Measurements from ENCODE around the gene EDNRA.

EDNRA gene

DNA sequence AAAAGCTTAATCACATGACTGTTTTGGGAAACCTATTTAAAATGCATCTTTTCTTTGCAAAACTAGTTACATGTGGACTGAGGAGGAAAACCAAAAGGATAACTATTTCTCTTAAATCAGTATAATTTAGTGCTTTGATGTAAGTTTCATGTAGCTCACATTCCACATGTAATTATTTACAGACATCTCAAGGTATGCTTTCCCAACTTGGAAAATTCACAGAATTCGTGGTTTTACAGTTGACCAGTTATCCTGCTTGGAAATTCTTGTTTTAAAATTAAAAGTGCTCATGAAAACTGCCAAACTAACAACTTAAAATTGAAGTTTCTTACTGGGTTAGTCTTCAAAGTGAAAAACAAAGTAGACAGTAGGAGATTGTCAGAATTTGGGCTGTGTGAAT, 52.4 kb downstream of the EDNRA start:
- peaks cover 49% of the 10 kb centered on the region for H3K36me3 Mint-ChIP-seq (ENCODE audit: low read depth)
- H3K27me3 Mint-ChIP-seq (ENCODE audit: low read depth) = peaks cover 4% of the 10 kb centered on the region
- TF ChIP-seq, protein P1, sequence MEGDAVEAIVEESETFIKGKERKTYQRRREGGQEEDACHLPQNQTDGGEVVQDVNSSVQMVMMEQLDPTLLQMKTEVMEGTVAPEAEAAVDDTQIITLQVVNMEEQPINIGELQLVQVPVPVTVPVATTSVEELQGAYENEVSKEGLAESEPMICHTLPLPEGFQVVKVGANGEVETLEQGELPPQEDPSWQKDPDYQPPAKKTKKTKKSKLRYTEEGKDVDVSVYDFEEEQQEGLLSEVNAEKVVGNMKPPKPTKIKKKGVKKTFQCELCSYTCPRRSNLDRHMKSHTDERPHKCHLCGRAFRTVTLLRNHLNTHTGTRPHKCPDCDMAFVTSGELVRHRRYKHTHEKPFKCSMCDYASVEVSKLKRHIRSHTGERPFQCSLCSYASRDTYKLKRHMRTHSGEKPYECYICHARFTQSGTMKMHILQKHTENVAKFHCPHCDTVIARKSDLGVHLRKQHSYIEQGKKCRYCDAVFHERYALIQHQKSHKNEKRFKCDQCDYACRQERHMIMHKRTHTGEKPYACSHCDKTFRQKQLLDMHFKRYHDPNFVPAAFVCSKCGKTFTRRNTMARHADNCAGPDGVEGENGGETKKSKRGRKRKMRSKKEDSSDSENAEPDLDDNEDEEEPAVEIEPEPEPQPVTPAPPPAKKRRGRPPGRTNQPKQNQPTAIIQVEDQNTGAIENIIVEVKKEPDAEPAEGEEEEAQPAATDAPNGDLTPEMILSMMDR (IDR thresholded peaks at IDR 0.05; ENCODE audit: unreplicated experiment in 3 of 3) = no peak
- H3K9me3 Mint-ChIP-seq = no peaks in the 10 kb centered on the region
- peak overlapping the region; percentile 53 to 74 (median 53) for H3K27ac Mint-ChIP-seq
- peaks cover 23% of the 10 kb centered on the region for H3K4me1 Mint-ChIP-seq
- no peak overlapping the region for H3K4me3 Mint-ChIP-seq

DNA sequence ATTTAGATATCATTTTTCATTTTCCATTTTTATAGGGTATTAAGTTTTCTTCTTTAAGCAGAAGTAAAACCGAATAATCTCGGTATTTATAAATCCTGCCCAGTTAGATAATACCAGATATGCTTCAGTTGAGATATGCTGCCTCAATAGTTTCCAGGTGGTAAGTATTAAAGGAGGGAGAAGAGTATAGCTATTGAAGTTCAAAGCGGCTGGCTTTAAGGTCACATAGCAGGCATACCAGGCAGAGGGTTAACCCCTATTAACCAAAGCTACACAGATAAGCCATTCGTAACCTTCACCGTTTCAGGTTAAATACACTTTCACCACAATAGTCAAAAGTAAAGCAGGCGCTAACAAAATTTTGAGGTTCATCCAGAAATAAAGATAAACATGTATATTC, 54.2 kb downstream of the EDNRA start:
- peaks cover 23% of the 10 kb centered on the region for H3K4me1 Mint-ChIP-seq
- peaks cover 46% of the 10 kb centered on the region for H3K36me3 Mint-ChIP-seq (ENCODE audit: low read depth)
- peak overlapping the region; percentile 29 to 62 (median 41) for H3K27ac Mint-ChIP-seq
- TF ChIP-seq, protein P1 (IDR thresholded peaks at IDR 0.05; ENCODE audit: unreplicated experiment in 3 of 3) = no peak
- H3K27me3 Mint-ChIP-seq (ENCODE audit: low read depth) = peaks cover 4% of the 10 kb centered on the region
- H3K9me3 Mint-ChIP-seq = no peaks in the 10 kb centered on the region
- no peak overlapping the region for H3K4me3 Mint-ChIP-seq

DNA sequence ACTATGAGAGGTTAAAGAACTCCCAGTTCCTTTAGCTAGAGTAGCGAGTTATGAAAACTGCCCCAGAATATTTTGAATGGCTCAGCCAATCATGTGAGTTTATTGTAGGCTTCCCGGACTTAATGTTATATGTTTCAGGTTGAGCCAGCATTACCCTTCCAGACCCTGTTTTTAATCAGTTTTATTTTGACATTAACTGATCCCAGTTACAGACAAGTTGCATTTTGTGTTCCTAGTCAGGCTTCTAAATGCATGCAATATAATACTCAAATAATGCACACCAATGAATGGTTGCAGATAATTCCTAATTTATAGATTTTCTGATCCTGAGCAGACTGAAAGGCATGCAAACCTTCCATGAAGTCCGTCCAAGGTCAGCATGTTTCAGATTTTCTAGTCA, 57.8 kb downstream of the EDNRA start:
- H3K36me3 Mint-ChIP-seq (ENCODE audit: low read depth) = peaks cover 55% of the 10 kb centered on the region
- H3K9me3 Mint-ChIP-seq = no peaks in the 10 kb centered on the region
- TF ChIP-seq, protein P1 (IDR thresholded peaks at IDR 0.05; ENCODE audit: unreplicated experiment in 3 of 3) = no peak
- H3K27me3 Mint-ChIP-seq (ENCODE audit: low read depth) = peaks cover 4% of the 10 kb centered on the region
- no peak overlapping the region for H3K27ac Mint-ChIP-seq
- H3K4me3 Mint-ChIP-seq = no peak overlapping the region
- H3K4me1 Mint-ChIP-seq = peaks cover 17% of the 10 kb centered on the region

DNA sequence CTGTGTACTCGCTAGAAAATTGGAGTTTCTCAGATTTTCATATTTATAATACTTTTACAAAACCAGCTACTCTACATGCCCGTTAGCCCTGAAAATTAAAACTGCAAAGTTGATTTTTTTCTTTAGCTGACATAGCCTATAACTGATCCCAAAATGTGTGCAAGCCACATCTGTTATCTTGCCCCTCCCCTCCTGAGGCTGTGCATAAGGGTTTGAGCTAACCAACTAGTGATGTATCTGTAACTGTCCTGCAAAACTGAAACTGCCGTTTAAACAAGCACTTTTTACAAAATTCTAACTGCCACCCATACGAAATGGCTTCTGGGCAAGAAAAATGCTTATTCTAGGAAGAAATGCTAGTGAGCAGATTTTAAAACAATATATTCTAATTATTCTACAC, 59.1 kb downstream of the EDNRA start:
- Mint-ChIP-seq H3K4me1 (peaks cover 8% of the 10 kb centered on the region), H3K4me3 (no peak overlapping the region), H3K27ac (no peak overlapping the region), H3K27me3 (ENCODE audit: low read depth) (peaks cover 4% of the 10 kb centered on the region), H3K36me3 (ENCODE audit: low read depth) (peaks cover 57% of the 10 kb centered on the region), H3K9me3 (no peaks in the 10 kb centered on the region)
- TF ChIP-seq, protein P1 (IDR thresholded peaks at IDR 0.05; ENCODE audit: unreplicated experiment in 3 of 3) = no peak

DNA sequence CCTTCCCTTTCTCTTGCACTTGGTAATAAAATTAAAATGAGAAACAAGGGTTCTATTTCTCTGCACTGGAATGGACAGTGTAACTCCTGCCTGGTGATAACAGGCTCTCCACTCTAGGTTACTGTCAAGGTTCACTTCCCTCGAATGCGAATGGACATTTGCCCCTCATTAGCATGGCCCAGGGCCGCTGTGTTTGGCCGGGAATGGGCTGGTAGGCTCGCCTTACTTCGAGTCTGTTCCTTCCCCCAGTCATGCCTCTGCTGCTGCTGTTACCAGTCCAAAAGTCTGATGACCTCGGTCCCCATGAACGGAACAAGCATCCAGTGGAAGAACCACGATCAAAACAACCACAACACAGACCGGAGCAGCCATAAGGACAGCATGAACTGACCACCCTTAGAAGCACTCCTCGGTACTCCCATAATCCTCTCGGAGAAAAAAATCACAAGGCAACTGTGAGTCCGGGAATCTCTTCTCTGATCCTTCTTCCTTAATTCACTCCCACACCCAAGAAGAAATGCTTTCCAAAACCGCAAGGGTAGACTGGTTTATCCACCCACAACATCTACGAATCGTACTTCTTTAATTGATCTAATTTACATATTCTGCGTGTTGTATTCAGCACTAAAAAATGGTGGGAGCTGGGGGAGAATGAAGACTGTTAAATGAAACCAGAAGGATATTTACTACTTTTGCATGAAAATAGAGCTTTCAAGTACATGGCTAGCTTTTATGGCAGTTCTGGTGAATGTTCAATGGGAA, 61.5 kb downstream of the EDNRA start:
- Mint-ChIP-seq H3K36me3 (ENCODE audit: low read depth) (peaks cover 57% of the 10 kb centered on the region), H3K27ac (peak overlapping the region in 2 of 3 experiments; percentile 15 to 18), H3K4me3 (no peak overlapping the region), H3K27me3 (ENCODE audit: low read depth) (no peaks in the 10 kb centered on the region), H3K9me3 (no peaks in the 10 kb centered on the region), H3K4me1 (no peaks in the 10 kb centered on the region)
- TF ChIP-seq, protein P1 (IDR thresholded peaks at IDR 0.05; ENCODE audit: unreplicated experiment in 3 of 3) = no peak

DNA sequence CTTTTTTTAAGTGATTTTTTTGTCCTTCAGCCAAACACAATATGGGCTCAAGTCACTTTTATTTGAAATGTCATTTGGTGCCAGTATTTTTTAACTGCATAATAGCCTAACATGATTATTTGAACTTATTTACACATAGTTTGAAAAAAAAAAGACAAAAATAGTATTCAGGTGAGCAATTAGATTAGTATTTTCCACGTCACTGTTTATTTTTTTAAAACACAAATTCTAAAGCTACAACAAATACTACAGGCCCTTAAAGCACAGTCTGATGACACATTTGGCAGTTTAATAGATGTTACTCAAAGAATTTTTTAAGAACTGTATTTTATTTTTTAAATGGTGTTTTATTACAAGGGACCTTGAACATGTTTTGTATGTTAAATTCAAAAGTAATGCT, 62.1 kb downstream of the EDNRA start:
- Mint-ChIP-seq H3K4me1 (no peaks in the 10 kb centered on the region), H3K27ac (peak overlapping the region in 1 of 3 experiments; percentile 15)

More for the DNA sequence above, 62.1 kb downstream of the EDNRA start:
- Mint-ChIP-seq H3K9me3 (no peaks in the 10 kb centered on the region), H3K36me3 (ENCODE audit: low read depth) (peaks cover 58% of the 10 kb centered on the region), H3K4me3 (no peak overlapping the region), H3K27me3 (ENCODE audit: low read depth) (no peaks in the 10 kb centered on the region)
- TF ChIP-seq, protein P1 (IDR thresholded peaks at IDR 0.05; ENCODE audit: unreplicated experiment in 3 of 3) = no peak
